GM19023 (cell line): Measurements from ENCODE around the gene PJA2.

Source experiments
- ATAC-seq: cut with Tn5 transposase; IDR thresholded peaks from one replicate; pipeline ENCODE4 v1.9.1; 2021; ENCODE audit warnings: mild to moderate bottlenecking, moderate library complexity; ENCODE audit not compliant: unreplicated experiment

PJA2 gene

GRCh38 chr5:109350537-109351270 is 59.1 kb downstream of the PJA2 start:
- ATAC-seq: no peak

- no peak for ATAC-seq
Measured at GRCh38 chr5:109349388-109349787, 60.4 kb downstream of the PJA2 start.

GRCh38 chr5:109347252-109347888 is 62.4 kb downstream of the PJA2 start:
- ATAC-seq: no peak

- no peak for ATAC-seq
Measured at GRCh38 chr5:109345699-109346098, 64.1 kb downstream of the PJA2 start.

- no peak for ATAC-seq
Measured at GRCh38 chr5:109340351-109340750, 69.4 kb downstream of the PJA2 start.

GRCh38 chr5:109335114-109335513 is 74.7 kb downstream of the PJA2 start:
- ATAC-seq: no peak

GRCh38 chr5:109334056-109334455 is 75.7 kb downstream of the PJA2 start:
- no peak for ATAC-seq

- ATAC-seq: no peak
Measured at GRCh38 chr5:109329333-109330237, 80.2 kb downstream of the PJA2 start.

GRCh38 chr5:109328626-109329025 is 81.1 kb downstream of the PJA2 start:
- no peak for ATAC-seq

GRCh38 chr5:109327570-109327969 is 82.2 kb downstream of the PJA2 start:
- ATAC-seq: no peak

GRCh38 chr5:109326919-109327318 is 82.9 kb downstream of the PJA2 start:
- no peak for ATAC-seq

- no peak for ATAC-seq
Measured at GRCh38 chr5:109325456-109325855, 84.3 kb downstream of the PJA2 start.

- no peak for ATAC-seq
Measured at GRCh38 chr5:109324931-109325330, 84.8 kb downstream of the PJA2 start.

- no peak for ATAC-seq
Measured at GRCh38 chr5:109324351-109324750, 85.4 kb downstream of the PJA2 start.

GRCh38 chr5:109322694-109323093 is 87.1 kb downstream of the PJA2 start:
- ATAC-seq: no peak

- ATAC-seq: no peak
Measured at GRCh38 chr5:109319351-109319750, 90.4 kb downstream of the PJA2 start.

GRCh38 chr5:109318455-109319108 is 91.2 kb downstream of the PJA2 start:
- ATAC-seq: no peak

GRCh38 chr5:109316634-109317033 is 93.1 kb downstream of the PJA2 start:
- no peak for ATAC-seq

- ATAC-seq: no peak
Measured at GRCh38 chr5:109315245-109315644, 94.5 kb downstream of the PJA2 start.

- no peak for ATAC-seq
Measured at GRCh38 chr5:109313127-109313526, 96.6 kb downstream of the PJA2 start.

GRCh38 chr5:109312695-109313094 is 97.1 kb downstream of the PJA2 start:
- ATAC-seq: no peak
